Fibroblast of peridontal ligament (primary cell): ENCODE data around the gene SAPCD2.
A peak's percentile ranks its signal among the peaks of the same experiment; 100 is the strongest.

Source experiments
- DNase-seq: peaks from one replicate; pipeline ENCODE4 v3.0.0-alpha.2; 2010; ENCODE audit errors: extremely low read depth

SAPCD2 gene

GRCh38 chr9:137082222-137082924 is 12.0 kb upstream of the SAPCD2 start:
- DNase-seq, result no peak

GRCh38 chr9:137080260-137081122 is 10.1 kb upstream of the SAPCD2 start:
- DNase-seq, result no peak

GRCh38 chr9:137079401-137079787 is 9.0 kb upstream of the SAPCD2 start:
- DNase-seq, result no peak

GRCh38 chr9:137078701-137079400 is 8.5 kb upstream of the SAPCD2 start:
- no peak for DNase-seq

- no peak for DNase-seq
These were observed 7.7 kb upstream of the SAPCD2 start for GRCh38 chr9:137077758-137078693.

GRCh38 chr9:137077010-137077747 is 6.8 kb upstream of the SAPCD2 start, which contains the start of gene UAP1L1:
TSS of gene UAP1L1 (plus strand) at chr9:137077517. CDS start at chr9:137077533, 16 bp downstream.
- DNase-seq, result peak; percentile 46

GRCh38 chr9:137076636-137077009 is 6.3 kb upstream of the SAPCD2 start:
- DNase-seq, result no peak

- no peak for DNase-seq
These were observed 5.0 kb upstream of the SAPCD2 start for GRCh38 chr9:137075275-137075775.

- no peak for DNase-seq
These were observed 4.4 kb upstream of the SAPCD2 start for GRCh38 chr9:137074657-137075274.

- DNase-seq, result no peak
These were observed 3.6 kb upstream of the SAPCD2 start for GRCh38 chr9:137073992-137074399.

GRCh38 chr9:137071282-137071681 is 925 bp upstream of the SAPCD2 start:
- DNase-seq, result no peak

- DNase-seq, result no peak
These were observed 534 bp upstream of the SAPCD2 start for GRCh38 chr9:137070906-137071275.

- DNase-seq, result no peak
These were observed 757 bp downstream of the SAPCD2 start for GRCh38 chr9:137069508-137070091.

GRCh38 chr9:137068539-137069507 is 1.5 kb downstream of the SAPCD2 start:
- DNase-seq, result no peak

- peak; percentile 69 for DNase-seq
These were observed 2.4 kb downstream of the SAPCD2 start for GRCh38 chr9:137067860-137068538.

GRCh38 chr9:137066096-137066861 is 4.1 kb downstream of the SAPCD2 start:
- DNase-seq, result no peak

- no peak for DNase-seq
These were observed 4.9 kb downstream of the SAPCD2 start for GRCh38 chr9:137065336-137065967.
